Measurements from ENCODE around the gene ZNF697. TPM values are rescaled to one million over a fixed set of nuclear protein-coding genes. Genes with fewer than 3 reads are reported as not detected.

ZNF697 gene
- total and polyA plus RNA-seq, 9 of the 15 experiments (the other 6 are each of a cell fraction or from before 2014, with no cell fraction given) = 2.1 to 13.6 (median 8.3) TPM

GRCh38 chr1:119646521-119647227 lies 1.4 kb downstream of the ZNF697 start (continued):
- 0 out of 6 replicates have a peak, but pooled peaks of 1 of the 3 experiments have one; percentile 32 for TF ChIP-seq ZBTB11 (CRISPR knock-in tag; IDR thresholded peaks at IDR 0.05)
- 0 out of 4 replicates have a peak, but pooled peaks of 1 of the 2 experiments have one; percentile 6 for TF ChIP-seq RCOR1 (IDR thresholded peaks at IDR 0.05; ENCODE audit: borderline replicate concordance in 1 of 2, low read depth in 2 of 2, low read length in 2 of 2)
- no peak for TF ChIP-seq HBP1 (CRISPR knock-in tag; IDR thresholded peaks at IDR 0.05)
